NCI-H2171 treated with DMSO at 0.1 percent for 48 hours (cell line): Measurements from ENCODE around the gene PRKAR1B.

Experiments
- DNase-seq: peaks from one replicate; lab custom pipeline; 2025; lab: John Stamatoyannopoulos, UW

The PRKAR1B gene

DNA sequence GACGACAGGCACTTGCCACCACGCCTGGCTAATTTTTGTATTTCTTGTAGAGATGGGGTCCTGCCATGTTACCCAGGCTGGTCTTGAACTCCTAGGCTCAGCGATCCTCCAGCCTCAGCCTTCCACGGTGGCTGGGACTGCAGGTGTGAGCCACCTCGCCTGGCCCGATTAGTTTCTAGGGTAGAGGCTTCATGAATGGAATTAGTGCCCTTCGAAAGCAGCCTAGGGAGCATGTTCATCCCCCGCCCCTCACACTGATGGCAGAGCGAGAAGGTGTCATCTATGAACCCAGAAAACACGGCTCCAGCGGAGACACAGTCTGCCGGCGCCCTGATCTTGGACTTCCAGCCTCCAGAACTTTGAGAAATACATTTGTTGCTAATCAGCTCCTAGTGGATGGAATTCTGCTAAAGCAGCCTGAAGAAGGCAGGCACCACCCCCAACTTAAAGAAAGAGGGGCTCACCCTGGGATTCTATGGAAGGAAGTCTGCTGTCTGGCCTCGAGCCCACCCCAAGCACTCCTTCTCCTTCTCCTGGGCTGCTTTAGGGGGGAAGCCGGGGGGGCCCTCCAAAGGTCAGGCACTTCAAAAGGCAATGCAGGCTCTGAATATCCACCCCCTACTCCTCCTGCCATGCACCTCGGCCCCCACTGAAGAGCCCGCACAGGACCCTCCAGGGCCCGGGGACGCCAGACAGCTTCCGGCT lies 217.5 kb downstream of the PRKAR1B start:
- no peak for DNase-seq

DNA sequence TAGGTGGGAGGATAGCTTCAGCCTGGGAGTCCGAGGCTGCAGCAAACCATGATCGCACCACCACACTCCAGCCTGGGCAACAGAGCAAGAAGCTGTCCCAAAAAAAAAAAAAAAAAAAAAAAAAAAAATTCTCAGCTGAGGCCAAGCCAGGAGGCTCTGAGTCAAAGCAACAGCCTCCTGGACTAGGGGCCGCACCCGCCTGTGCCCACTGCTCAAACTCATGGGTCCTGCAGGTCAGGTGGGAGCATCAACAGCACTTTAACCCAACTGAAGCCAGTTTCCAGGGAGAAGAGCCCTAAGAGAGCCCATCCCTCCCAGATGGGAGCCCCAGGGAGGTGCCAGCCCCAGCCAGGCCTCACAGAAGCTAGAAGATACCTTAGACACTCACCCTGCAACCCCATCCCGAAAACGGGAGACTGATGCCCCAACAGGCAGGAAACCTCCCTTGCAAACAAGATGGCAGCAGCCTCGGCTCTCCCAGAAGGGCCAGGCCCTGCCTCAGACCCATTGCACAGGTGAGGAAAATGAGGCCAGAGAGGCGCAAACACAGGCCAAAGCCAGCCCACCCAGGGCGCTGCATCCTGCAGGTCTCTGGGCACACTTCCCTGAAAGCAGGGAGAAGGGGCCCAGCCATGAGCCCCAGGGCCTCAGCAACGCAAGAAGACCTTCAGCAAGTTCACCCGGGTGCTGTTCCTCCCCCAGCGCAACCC lies 218.5 kb downstream of the PRKAR1B start:
- no peak for DNase-seq

DNA sequence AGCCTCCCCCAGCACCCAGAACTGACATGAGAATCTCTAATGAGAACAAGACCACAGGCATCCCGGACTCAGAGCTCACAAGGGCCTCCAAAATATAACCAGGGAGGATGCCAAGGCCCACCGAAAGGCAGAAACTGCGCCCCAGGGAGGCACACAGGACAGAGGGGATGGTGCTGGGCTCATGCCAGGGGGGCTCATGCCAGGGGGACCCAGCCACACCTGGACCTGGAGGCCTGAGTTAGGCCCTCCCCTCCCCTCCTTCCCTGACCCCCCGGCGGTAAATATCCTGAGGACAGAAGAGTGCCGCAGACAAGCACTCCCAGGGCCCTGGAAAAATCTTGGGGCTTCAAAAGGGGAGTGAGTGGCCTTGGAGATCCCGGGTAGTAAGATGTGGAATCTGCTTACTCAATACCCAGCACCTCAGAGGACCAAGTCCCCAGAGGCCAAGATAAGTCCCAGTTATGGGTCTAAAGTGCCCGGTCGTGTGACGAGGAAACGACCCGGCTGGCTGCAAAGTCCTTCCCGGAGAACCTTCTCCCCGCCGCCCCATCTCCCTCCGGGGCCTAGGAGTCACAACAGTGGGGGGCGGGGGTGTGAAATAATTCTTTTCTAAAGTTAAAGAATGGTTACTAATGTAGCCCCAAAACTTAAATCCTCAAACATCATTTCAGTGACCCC lies 219.3 kb downstream of the PRKAR1B start:
- no peak for DNase-seq

DNA sequence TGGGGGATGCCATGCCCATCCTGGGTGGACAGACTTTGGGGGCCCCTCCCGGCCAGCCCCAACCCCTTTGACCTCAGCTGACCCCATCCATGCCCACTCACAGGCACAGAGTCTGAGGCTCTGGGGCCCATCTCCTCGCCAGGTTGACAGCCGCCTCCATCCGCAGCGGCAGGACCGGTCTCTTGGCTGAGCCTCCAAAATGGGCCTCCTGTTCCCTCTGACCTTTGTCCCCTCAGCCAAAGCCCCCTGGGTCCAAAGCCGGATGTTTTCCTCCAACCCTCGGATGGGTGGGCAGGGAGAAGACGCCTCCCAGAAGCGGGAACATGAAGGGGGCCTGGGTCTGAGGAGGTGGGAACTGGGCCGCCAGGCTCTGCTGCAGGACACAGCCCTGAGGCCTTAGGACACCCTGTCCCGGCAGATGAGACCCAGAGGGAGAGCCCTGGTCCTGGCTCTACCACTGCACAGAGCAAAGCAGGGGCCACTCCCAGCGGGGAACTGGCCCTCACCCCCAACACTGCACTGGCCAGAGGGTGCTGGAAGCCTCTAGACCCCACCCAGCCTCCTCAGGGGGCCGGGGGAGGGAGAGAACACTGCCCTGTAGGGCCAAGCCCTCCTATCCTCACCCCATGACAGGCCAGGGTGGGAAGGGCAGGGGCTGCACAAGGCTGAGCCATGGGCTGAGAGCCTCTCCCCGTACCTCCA lies 220.0 kb downstream of the PRKAR1B start:
- DNase-seq: no peak

DNA sequence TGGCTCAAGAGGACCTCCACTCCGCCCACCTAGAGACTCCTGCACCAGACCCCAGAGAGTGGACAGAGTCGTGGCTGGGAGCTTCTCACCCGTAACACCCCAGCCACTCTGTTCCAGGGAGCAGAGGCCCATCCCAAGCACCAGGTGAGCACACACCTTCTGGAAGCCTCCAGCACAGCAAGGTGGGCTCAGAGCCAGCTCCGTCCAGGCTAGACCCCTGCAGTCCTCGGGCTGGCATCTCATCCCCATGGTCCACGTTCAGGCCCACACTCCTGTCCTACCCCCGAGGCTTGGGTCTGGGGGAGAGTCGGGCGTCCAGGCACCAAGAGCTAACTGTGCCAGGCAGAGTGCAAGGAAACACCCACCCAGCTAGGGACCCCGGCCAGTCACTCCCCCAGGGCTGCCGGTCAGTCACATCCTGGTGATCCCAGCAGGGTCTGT lies 220.7 kb downstream of the PRKAR1B start:
- no peak for DNase-seq

DNA sequence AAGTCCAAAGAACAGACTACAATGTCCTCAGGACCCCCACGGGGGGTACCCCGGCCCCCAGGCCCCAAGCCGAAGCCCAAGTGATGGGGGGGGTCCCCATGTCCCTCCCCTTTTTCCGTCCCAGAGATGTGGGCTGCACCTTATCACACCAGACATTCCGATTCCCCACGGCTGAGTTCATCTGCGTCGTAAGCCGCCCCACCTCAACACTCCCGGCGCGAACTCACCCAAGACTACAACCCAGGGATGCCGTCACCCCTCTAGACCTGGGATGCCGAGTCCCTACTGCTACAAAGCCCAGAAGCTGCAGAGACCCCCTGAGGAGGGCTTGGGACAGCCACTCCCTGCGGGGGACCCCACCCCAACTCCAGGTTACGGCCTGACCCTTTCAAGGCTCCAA lies 221.9 kb downstream of the PRKAR1B start:
- DNase-seq: no peak

DNA sequence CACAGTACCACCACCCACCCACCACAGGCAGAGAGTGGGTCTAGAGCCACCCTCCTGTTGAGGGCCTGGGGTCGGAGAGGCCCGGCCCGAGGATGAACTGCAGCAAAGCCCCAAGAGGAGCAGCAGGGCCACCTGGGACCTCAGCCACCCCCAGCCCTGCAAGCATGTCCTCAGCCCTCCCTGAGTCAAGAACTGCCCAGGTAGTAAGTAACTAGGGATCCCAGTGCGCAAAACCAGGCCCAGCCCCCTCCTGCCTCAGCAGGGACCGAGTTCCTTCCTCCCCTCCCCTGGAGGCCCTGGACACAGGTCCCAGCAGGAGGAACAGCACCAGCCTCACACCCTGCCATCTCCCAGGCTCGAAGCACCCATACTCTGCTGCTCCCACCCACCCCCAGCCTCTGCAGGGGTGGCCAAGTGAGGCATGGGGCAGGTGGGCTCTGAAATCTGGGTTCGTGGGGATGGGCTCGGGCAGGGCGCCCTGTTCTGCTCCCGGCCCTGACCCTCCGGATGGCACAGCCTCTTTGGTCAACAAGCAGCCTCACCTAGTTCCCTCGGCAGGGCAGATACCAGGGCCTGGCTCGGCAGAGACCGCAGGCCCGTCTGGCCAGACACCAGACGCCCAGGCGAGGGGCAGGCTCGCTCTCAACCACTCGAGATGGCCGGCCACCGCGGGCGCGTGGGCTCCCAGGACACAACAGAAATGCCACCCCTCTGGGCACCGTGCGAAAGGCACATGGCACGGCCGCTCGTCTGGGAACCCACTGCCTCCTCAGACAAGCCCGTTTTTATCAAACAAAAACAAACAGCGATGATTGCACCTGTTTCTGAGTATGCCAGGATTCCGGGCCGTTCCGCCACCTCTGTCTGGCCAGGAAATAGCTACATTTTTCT lies 222.6 kb downstream of the PRKAR1B start:
- no peak for DNase-seq

DNA sequence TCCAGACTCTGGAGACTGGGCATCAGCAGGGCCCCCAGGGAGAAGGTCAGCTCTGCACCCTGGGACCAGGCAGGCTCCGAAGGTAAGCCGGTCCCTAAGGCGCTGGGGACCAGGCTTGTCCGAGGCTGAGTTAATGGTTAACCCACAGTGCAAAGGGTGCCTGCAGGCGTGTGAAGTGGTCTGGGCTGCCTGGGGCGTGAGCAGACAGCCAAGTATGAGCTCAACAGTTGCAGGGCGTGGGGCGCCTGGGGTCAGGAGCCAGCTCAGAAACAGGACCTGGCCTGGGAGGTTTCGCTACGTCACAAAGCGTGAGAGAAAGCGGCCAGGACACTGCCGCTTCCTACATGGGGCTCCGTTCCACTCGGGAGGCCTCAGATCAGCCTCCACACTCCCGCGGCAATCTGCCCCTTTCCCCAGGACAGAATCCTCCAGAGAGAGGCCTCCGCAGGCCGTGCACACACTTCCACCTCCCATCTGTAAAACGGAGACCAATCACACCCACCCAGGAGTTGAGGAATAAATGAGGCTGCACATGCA lies 223.4 kb downstream of the PRKAR1B start:
- no peak for DNase-seq

DNA sequence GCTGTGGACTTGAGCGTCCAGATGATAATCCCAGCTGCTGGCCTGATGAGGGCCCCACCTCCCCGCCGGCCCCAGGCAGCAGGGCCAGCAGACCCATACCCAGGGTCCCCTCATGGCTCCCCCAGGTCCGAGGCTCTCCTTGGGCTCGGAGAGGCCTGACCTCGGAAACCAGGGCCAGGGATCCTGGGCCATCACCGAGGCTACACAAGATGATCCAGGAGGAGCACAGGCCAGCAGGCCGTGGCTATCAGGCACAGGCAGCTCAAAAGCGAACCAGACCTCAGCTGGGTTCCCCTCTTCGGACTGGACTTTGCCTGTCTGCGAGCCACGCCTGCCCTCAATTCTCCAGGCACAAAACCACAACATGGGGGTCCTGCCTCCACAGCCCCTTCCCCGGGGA lies 224.8 kb downstream of the PRKAR1B start:
- DNase-seq: no peak

DNA sequence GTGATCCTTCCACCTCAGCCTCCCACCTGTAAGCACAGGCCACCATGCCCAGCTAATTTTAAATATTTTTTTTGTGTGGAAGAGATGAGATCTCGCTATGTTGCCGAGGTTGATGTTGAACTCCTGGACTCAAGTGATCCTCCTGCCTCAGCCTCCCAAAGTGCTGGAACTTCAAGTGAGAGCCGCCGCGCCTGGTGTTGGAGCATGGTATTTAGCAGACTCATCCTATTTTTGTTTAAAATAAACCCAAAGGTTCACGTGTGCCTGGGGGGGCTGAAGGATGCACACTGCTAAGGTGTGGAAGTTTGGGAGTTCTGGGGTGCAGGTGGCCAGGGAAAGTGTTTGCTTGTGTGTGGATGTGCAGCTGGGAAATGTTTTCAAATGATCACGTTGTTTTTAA lies 225.6 kb downstream of the PRKAR1B start:
- no peak for DNase-seq

DNA sequence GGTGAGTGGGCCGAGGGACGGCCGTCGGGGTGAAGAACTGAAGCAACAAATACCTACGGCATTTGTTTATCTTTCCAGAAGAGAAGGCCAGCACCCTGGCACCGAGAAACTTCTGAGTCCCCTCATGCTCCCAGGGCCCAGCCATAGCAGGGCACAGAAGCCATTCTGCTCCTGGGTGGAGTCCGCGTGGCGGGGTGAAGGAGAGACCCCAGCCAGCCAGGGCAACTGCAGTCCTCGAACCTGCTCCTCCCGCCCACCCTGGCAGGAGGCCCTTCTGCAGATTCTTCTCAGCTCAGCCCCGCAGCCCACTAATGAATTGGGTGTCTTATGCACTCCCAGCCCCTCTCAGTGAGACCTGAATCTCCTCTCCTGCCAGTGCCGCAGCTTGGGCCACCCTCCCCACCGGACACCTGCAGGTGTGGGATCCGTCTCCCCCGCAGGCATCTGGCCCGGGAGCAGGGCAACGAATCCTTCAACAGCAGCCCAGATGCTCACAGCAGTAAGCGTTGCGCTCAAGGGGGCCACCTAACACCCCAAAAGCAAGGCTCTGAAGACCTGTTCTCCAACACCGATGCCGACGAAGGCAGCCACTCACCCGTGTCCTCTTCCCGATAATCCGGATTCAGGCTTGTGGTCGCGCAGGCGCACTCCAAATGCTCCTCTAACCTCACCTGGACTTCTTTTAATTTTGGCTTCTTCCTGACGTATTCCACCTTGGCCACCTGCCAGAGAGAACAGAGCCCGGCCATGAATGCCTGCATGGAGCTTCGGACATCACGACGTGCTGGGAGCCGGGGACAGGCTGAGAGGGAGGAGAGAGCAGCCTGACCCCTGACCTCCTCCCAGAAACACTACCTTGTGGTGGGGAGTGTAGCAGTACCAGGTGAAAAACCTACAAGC lies 226.3 kb downstream of the PRKAR1B start:
- DNase-seq: no peak

DNA sequence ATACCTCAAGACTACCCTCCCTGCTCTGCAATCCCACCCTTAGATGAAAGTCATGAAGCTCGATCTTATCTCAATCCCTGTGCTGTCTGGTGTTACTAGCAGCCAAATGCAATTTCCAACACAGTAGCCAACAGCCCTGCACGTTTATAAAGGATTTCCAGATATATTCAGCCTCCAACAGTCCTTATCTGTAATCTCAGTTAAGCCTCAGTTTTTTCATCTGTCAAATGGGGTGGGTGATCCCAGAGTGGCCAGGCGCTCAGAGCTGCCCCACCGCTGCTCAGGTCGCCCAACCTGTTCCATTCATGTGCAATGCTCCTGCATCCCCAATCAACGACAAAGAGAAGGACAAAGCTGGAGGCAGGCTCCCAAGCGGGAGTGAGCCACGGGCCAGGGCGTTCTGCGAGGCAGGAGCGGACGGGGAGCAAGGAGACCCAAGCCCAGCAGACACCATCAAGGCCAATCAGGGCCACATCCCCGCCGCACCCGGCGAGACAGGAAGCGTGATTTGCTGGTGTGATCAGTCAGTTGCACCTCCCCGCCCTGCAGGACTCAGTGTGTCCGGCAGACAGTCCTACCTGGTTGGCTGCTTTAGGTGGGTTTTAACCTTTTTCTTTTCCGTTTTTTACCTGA lies 227.1 kb downstream of the PRKAR1B start:
- no peak for DNase-seq
